DMS53 treated with DMSO at 0.1 percent for 48 hours (cell line): ENCODE measurements around the gene SLC35D2.
"Not testable (repeated sequence)": the region's sequence is repeated elsewhere in the genome, so short reads cannot be mapped to it uniquely, and the experiment has no call there.

Experiments
- DNase-seq: peaks from one replicate; lab custom pipeline; 2025; ENCODE audit not compliant: unreplicated experiment; lab: John Stamatoyannopoulos, UW

The SLC35D2 gene

DNA sequence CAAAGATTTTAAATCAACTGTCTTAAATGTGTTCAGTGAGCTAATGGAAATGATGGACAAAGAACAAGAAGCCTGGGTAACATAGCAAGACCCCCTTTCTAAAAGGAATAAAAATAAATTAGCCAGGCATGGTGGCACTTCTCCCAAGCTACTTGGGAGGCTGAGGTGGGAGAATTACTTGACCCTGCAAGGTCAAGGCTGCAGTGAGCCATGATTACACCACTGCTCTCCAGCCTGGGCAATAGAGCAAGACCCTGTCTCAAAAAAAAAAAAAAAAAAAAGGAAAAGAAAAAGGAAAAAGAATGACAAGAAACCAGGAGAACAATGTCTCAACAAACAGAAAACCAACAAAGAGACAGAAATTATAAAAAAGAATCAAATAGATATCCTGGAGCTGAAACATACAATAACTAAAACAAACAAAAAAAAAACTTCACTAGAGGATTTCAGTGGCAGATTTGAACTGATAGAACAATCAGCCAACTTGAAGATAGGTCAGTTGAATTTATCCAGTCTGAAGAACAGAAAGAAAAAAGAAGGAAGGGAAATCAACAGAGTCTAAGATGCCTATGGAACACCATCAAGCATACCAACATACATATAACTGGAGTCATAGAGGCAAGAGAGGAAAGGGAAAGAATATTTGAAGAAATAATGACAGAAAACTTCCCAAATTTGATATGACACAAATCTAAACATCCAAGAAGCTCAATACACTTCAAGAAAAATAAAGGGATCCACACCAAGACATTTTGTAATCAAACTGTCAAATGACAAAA is 16.8 kb upstream of the SLC35D2 start:
- DNase-seq: no peak

- no peak for DNase-seq
These were observed 15.8 kb upstream of the SLC35D2 start for GRCh38 chr9:96399325-96399633.

DNA sequence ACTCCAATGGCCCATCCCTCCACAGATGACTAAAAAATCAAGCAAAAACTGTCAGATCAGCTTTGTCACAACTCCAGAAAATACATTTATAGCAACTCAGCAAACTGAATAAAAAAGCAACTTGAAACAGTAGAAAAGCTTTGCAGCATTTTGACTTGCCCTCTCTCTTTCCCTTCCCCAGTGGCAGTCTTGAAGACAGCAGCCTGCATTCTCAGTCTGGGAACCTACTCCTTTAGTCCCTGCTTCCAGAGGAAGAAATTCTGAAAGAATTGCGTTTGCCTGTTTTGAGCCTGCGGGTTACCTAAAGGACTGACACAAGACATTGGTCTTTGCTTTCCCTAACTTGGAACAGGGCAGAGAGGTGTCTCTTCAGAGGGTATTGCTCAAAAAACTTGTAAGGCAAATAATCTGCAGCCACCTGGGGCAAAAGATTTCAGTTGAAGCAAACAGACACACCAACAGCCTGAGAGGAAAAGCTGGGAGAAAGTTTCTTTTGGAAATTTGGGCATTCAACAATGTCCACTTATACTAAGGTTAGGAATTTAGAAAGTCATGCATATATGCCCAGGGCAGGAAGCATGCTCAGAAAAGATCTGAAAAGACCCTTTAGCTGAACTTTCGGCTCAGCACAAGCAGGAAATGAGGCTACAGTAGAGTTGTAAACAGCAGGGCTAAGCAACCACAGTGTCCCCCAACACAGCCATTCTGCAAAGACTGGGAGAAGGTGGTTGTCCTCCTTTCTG is 15.2 kb upstream of the SLC35D2 start:
- DNase-seq: no peak

DNA sequence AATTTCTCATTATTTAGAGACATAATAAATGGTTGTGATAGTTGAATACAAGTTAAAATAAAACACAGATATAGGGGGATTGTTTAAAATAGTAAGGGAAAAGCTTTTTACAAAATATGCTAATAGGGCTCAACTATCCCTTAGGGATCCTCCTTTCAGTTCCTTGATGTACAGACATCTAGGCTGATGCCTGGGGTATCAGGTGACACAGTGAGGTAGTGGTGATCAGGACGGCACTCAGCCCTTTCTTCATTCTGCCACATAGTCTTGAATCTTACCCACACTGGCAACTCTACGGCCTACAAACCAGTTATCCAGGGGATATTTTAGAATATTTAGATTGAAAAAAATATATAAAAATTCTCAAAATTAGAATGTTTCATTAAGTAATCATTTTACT is 12.5 kb upstream of the SLC35D2 start:
- no peak for DNase-seq

- DNase-seq: no peak
These were observed 11.5 kb upstream of the SLC35D2 start for GRCh38 chr9:96394832-96395496.

- DNase-seq: no peak
These were observed 8.8 kb upstream of the SLC35D2 start for GRCh38 chr9:96392263-96392662.

DNA sequence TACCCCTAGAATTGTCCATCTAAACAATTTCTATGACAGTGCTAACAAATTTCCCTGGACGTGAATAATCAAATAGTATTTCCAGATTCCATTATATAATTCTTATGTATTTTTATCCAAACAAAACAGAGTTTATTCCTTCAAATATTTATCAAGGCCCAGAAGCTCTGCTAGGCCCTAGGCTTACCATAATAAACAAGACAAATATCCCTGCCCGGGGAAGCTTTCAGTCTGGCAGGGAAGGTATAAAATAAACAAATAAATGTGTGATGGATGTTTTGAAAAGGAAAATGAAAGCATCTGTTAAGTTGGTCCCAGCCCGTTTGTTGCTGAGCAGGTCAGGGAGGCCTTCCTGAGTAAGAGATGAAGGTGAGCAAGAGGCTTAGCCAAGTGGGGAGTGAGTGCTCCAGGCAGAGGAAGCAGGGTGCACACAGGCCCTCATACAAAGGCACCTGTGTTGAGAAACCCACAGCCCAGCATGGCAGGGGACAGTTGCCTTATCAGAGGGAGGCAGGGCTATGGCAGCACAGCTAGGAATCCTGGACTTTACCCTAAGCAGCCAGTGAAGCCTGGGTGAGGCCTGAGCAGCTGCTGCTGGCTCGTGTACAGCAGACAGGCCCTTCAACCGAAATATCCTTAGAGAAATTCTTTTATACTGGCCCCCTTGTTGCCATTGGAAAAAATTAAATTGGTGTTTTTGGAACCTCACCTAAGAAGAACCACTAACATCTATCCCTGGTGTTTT is 7.7 kb upstream of the SLC35D2 start:
- DNase-seq: no peak

GRCh38 chr9:96388144-96388543 is 4.6 kb upstream of the SLC35D2 start:
- DNase-seq: no peak

DNA sequence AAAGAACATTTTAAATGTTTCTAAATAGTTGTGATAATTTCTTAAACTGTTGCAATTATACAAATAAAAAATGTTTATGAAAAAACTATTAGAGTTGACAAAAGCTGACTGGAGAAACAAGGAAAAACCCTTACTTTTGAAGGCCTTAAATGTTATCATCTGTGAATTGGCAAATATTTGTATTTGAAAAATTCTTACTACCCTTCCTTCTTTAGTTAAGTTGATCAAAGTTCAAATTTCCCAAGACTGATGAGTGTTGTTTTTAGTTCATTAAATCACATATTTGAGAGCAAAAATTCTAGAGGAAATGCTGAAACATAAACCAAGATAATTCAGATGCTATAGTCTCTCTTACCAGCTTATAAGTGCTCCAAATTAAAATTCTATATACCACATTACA is 2.6 kb upstream of the SLC35D2 start:
- no peak for DNase-seq

DNA sequence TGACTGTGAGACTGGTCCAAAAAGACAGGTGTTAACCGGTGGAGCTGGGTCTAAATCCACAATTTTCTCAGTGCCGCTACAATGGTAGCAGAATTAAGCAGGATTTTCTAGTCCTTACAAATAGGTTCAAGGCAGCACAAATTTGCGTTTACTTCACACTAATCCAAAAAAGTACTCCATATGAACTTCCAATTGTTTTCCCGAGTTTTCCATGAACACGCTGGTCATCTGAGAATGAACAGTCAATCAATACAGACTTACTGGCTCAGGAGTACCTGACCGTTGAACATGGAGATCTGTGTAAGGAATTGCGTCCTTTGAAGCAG is 709 bp downstream of the SLC35D2 start:
- DNase-seq: no peak

GRCh38 chr9:96382175-96382574 is 1.3 kb downstream of the SLC35D2 start:
- DNase-seq: no peak

DNA sequence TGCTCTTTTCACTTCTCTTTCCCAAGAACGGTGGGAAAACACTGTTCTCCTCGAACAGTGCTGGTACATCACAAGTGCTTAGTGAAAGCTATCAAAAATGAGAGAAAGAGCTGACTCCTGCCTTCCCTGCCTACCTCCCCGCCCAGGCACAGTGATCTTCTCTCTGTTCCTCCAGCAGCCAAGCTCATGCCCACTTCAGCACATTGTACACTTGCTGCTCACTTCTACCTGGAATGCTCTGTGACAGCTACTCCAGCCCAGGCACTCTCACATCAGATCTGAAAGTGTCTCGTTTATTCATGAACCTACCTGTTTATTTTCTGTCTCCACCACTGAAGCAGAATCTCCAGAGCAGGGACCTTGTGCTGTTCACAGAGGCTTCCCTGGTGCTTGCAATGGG is 1.8 kb downstream of the SLC35D2 start:
- no peak for DNase-seq

DNA sequence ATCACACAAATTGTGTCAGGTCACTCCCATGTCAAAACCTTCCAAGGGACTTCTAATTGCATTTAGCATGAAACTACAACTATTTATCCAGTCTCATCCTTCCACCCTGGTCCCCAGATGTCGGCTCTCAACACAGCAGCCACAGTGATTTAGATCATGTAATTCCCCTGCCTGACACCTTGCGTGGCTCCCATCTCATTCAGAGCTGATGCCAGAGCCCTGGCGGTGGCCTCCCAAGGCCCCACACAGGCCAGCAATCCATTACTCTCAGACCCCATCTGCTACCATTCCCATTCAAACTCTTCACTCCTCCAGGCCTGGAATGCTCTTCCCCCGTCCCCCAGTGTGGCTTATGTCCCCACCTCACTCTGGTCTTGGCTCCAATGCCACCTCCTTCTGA is 2.4 kb downstream of the SLC35D2 start:
- no peak for DNase-seq

GRCh38 chr9:96379461-96379860 is 4.0 kb downstream of the SLC35D2 start:
- no peak for DNase-seq

DNA sequence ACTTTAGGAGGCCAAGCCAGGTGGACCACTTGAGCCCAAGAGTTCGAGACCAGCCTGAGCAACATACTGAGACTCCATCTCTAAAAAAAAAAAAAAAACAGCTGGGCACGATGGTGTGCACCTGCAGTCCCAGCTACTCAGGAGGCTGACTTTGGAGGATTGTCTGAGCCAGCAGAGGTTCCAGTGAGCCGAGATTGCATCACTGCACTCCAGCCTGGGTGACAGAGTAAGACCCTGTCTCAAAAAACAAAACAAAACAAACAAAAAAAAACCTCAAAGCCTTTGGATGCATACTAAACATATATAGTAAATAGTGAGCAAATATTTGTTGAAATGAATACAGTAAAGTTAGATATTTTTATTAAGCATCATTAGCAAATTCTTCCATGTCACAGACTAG is 5.3 kb downstream of the SLC35D2 start:
- DNase-seq: no peak

DNA sequence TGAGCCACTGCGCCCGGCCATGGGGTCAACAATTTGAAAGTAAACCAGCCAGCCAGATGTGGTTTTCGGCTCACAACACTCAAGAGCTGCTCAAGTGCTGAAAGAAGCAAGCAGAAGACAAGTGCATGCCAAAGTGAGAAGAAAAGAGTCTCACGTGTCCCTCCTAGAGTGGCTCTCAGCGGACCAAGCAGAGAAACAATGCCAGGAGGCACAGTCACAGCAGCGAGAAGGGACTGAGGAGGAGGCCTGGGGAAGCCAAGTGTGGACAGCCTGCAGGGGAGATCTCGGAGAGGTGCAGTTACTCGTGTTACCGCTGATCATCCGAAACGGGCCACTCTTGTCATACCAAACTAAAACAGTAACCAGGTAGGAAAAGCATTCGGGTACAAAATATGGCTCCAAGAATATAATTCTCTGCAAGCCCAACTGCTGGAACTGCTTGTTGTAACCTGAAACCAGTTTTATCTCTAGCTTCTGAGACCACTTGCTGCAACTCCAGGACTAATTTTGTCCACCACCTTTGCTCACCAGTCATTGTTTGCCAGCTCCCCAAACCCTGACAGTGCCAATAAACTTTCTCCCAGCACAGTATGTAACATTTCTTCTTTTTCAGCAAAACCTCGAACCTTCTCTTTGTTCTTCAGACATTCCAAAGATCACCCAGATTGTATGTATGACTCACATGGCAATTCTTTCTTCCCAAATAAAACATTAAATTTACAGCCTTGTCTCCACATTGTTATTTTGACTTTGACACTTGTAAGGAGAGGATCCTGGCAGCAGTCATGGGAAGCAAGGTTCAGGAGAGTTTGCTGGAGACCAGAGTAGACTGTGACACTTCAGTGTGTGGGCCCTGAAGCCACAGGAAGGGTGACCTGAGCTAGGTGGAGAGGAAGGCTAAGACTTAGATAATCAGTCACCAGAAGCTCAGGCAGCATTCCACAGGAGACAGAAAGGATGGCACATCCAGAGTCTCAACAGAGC is 6.3 kb downstream of the SLC35D2 start:
- no peak for DNase-seq

- not testable (repeated sequence) for DNase-seq
These were observed 8.0 kb downstream of the SLC35D2 start for GRCh38 chr9:96375507-96375906.

DNA sequence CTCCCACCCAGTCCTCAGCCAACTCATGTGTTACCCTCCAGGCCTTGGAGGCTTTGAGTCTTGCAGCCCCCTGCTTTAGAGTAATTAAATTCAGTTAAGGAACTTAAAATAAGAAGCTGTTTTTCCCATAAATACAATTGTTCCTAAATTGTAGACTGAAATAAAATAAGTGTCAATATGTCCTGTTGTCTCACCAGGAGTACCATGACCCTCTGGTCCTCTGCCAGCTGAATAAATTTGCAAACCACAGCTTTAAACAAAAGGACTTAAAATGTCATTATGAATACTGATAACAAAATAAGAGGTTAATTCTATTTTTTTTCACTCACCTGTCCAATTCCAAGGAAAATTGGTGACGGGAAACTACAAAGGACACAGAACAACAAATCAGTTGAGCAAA is 15.6 kb downstream of the SLC35D2 start:
- no peak for DNase-seq

DNA sequence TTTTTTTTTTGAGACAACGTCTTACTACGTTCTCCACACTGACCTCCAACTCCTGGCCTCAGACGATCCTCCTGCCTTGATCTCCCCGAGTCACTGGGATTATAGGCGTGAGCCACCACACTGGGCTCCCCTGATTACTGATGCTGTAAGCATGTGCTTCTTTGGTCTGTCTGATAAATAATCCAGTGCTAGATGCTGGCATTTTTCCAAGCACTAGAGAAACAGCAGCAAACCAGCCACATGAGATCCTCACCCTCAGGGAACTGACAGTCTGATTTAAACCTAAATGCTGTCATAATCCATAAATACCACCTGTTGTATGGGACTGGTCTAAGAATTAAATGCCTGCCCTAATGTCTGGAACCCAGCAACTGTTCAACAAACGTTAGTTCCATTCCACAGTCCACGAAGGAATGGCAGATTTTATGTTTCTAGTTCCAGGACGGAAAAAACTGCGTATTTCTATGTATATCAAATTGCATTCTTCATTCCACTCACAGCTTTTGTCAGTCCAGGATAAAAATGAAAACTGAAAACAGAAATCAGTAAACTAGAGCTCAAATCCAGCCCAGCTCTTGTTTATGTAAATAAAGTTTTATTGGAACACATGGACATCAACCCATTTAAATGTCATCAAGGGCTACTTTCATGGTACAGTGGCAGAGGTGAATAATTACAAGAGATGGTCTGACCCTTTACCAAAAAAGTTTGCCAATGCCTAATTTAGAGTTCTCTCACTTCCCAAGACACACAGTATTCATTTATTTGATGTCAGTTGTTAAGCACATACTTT is 20.1 kb downstream of the SLC35D2 start:
- no peak for DNase-seq

GRCh38 chr9:96362119-96362518 is 21.4 kb downstream of the SLC35D2 start:
- not testable (repeated sequence) for DNase-seq
